OCI-LY7 (cell line): ENCODE results near the gene TRH. TPM values are rescaled to one million over a fixed set of nuclear protein-coding genes. Genes with fewer than 3 reads are reported as not detected.

Experiments used
- BruUV-seq: library from RNA; stranded (reverse); fragments of 400-500 nt; replicated peaks from 2 replicates; lab custom pipeline; 2021; lab: Mats Ljungman, UMichigan
- CTCF ChIA-PET: fragments of 300-600 bp; sonication (Branson Sonifier 250); formaldehyde crosslinking; loops from one replicate; lab custom pipeline; 2022; ENCODE audit warnings: antibody characterized with exemption; ENCODE audit not compliant: unreplicated experiment; lab: Charles Lee
- POLR2A ChIA-PET: fragments of 300-600 bp; sonication (Branson Sonifier 250); formaldehyde crosslinking; loops from one replicate; lab custom pipeline; 2022; ENCODE audit warnings: antibody characterized with exemption; lab: Charles Lee
- DNase-seq: peaks from one replicate; pipeline ENCODE4 v3.0.0-alpha.2; 2015; ENCODE audit warnings: low spot score
- H2AFZ ChIP-seq: fragments of 200-600 bp; sonication (generic), shearing (Covaris generic); 2 replicates; pipeline ENCODE4 v1.6.1; 2014; ENCODE audit warnings: mild to moderate bottlenecking, antibody characterized with exemption, low read length, moderate library complexity
- H3K27ac ChIP-seq: fragments of 200-600 bp; sonication (generic); 2 replicates; pipeline ENCODE4 v1.5.1; 2014; ENCODE audit warnings: mixed run types, low read depth, mild to moderate bottlenecking, moderate library complexity, low read length, inconsistent platforms; ENCODE audit not compliant: poor library complexity, severe bottlenecking
- H3K36me3 ChIP-seq: fragments of 200-600 bp; sonication (generic); 2 replicates; pipeline ENCODE4 v1.6.1; 2014; ENCODE audit warnings: mild to moderate bottlenecking, antibody characterized with exemption, low read length, moderate library complexity, mixed read lengths; ENCODE audit not compliant: insufficient read depth
- H3K4me1 ChIP-seq: fragments of 200-600 bp; sonication (generic); 2 replicates; pipeline ENCODE4 v1.5.1; 2014; ENCODE audit warnings: mild to moderate bottlenecking, low read length; ENCODE audit not compliant: insufficient read depth, poor library complexity, severe bottlenecking
- H3K4me2 ChIP-seq: fragments of 200-600 bp; sonication (generic); 2 replicates; pipeline ENCODE4 v1.6.1; 2014; ENCODE audit warnings: mild to moderate bottlenecking, low read length
- H3K4me3 ChIP-seq: fragments of 200-600 bp; sonication (generic); 2 replicates; pipeline ENCODE4 v1.5.1; 2014; ENCODE audit warnings: mild to moderate bottlenecking, low read depth, low read length; ENCODE audit not compliant: poor library complexity, severe bottlenecking
- H3K79me2 ChIP-seq: fragments of 200-600 bp; sonication (generic); 2 replicates; pipeline ENCODE4 v1.6.1; 2016; ENCODE audit warnings: low read depth, mild to moderate bottlenecking, low read length, moderate library complexity, mixed read lengths; ENCODE audit not compliant: insufficient read depth
- H3K9me2 ChIP-seq: fragments of 200-600 bp; sonication (generic); 2 replicates; pipeline ENCODE4 v1.6.1; 2016; ENCODE audit warnings: mild to moderate bottlenecking, low read length, mixed read lengths; ENCODE audit not compliant: insufficient read depth
- H3K9me3 ChIP-seq: fragments of 200-600 bp; sonication (generic); 2 replicates; pipeline ENCODE4 v1.6.1; 2014; ENCODE audit warnings: mild to moderate bottlenecking, mixed run types, low read length, mixed read lengths
- H4K20me1 ChIP-seq: fragments of 200-600 bp; sonication (generic); 2 replicates; pipeline ENCODE4 v1.6.1; 2014; ENCODE audit warnings: mild to moderate bottlenecking, antibody characterized with exemption, low read length, moderate library complexity, mixed read lengths; ENCODE audit not compliant: insufficient read depth
- EZH2phosphoT487 ChIP-seq: fragments of 200-600 bp; sonication (generic); IDR thresholded peaks from 2 replicates; pipeline ENCODE4 v1.6.1; 2018; ENCODE audit warnings: low read depth, borderline replicate concordance, mild to moderate bottlenecking, mixed run types, antibody characterized with exemption, low read length, moderate library complexity, mixed read lengths
- intact Hi-C: fragments of 100-400 bp; cut with micrococcal nuclease; formaldehyde crosslinking; loops from one replicate; pipeline ENCODE4 v1.10.0; 2022; ENCODE audit not compliant: unreplicated experiment
- total RNA-seq, 2 experiments: library from RNA; depleted of rRNA in 1 of 2; stranded (reverse); fragments of >200 nt in 1 of 2; shearing (Covaris generic) in 1 of 2; gene quantifications; 2 replicates each; pipeline ENCODE4 v1.2.3, GENCODE V29; 2014 to 2022
- TF ChIP-seq, protein P1 (sequence below): fragments of 200-600 bp; sonication (generic); conservative IDR thresholded peaks from 2 replicates; pipeline ENCODE4 v1.5.1; 2014; ENCODE audit warnings: mild to moderate bottlenecking, antibody characterized with exemption, low read length, moderate library complexity, mixed read lengths

TRH gene
- total RNA-seq, 2 experiments from 2014 or later = not detected

DNA sequence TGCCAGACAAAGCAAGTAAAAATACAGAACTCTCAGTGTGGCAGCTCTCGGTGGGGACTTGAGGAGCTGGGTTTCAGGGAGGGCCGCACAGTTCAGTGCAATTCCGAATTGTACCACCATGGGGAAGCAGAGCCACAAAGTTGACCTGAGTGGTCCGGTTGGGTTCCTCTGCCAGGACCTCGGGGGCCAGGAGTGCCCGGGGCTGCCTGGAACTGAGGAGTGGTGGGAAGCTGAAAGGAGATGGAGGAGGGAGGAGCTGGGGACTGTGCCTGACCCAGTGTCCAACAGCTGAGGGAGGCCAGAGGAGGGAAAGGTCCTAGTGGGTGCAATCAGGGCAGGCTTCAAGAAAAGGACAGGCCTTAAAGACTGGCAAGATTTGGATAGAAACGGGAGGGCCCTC lies 32.2 kb upstream of the TRH start:
- Histone ChIP-seq H3K4me1 (no peaks in the 10 kb centered on the region), H3K9me3 (no peaks in the 10 kb centered on the region), H3K4me2 (no peak overlapping the region), H3K36me3 (no peaks in the 10 kb centered on the region), H3K79me2 (no peaks in the 10 kb centered on the region), H4K20me1 (no peaks in the 10 kb centered on the region), H2AFZ (no peak overlapping the region), H3K4me3 (no peak overlapping the region), H3K9me2 (no peaks in the 10 kb centered on the region), H3K27ac (no peak overlapping the region)
- peak; percentile 68 for DNase-seq
- POLR2A ChIA-PET = interaction anchor here (0.6 to 1.0 kb wide), 5 partner anchors 12 to 383 kb away, joined by 3 read pairs; no protein-coding TSS in a partner anchor
- CTCF ChIA-PET = interaction anchor here (0.7 to 1.6 kb wide), 3 partner anchors 155 to 251 kb away, joined by 3 to 4 read pairs (median 3); no protein-coding TSS in a partner anchor
- intact Hi-C loops = loop anchor here (1.0 kb wide), 2 partner anchors 61 to 156 kb away; no protein-coding TSS in a partner anchor
- TF ChIP-seq EZH2phosphoT487 = no peak
- TF ChIP-seq, protein P1, sequence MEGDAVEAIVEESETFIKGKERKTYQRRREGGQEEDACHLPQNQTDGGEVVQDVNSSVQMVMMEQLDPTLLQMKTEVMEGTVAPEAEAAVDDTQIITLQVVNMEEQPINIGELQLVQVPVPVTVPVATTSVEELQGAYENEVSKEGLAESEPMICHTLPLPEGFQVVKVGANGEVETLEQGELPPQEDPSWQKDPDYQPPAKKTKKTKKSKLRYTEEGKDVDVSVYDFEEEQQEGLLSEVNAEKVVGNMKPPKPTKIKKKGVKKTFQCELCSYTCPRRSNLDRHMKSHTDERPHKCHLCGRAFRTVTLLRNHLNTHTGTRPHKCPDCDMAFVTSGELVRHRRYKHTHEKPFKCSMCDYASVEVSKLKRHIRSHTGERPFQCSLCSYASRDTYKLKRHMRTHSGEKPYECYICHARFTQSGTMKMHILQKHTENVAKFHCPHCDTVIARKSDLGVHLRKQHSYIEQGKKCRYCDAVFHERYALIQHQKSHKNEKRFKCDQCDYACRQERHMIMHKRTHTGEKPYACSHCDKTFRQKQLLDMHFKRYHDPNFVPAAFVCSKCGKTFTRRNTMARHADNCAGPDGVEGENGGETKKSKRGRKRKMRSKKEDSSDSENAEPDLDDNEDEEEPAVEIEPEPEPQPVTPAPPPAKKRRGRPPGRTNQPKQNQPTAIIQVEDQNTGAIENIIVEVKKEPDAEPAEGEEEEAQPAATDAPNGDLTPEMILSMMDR = peak; percentile 84
- no TSS peak for BruUV-seq

DNA sequence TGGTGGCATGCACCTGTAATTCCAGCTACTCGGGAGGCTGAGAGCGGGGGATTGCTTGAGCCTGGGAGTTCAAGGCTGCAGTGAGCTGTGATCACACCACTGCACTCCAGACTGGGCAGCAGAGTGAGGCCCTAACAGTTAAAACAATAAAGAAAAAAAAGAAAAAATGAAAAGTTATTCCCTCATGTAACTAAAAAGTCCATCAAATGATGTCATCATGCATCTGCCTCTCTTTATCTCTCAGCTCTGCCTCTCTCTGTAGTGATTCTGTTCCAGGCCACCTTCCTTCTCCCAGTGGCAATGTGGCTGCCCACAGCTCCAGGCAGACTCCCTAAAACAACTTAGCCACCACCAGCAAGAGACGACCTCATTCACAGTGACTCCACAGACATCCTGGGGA lies 31.5 kb upstream of the TRH start:
- Histone ChIP-seq H3K9me2 (no peaks in the 10 kb centered on the region), H3K36me3 (no peaks in the 10 kb centered on the region), H4K20me1 (no peaks in the 10 kb centered on the region), H3K9me3 (no peaks in the 10 kb centered on the region), H2AFZ (no peak overlapping the region), H3K4me3 (no peak overlapping the region), H3K27ac (no peak overlapping the region), H3K4me1 (no peaks in the 10 kb centered on the region), H3K79me2 (no peaks in the 10 kb centered on the region), H3K4me2 (no peak overlapping the region)
- CTCF ChIA-PET = interaction anchor here (1.0 to 1.6 kb wide), 2 partner anchors 154 to 155 kb away, joined by 3 to 4 read pairs; no protein-coding TSS in a partner anchor
- intact Hi-C loops = no loop called here
- POLR2A ChIA-PET = interaction anchor here (0.6 to 0.9 kb wide), 3 partner anchors 17 to 384 kb away, joined by 3 read pairs; no protein-coding TSS in a partner anchor
- no peak for DNase-seq
- no TSS peak for BruUV-seq
- TF ChIP-seq, protein P1 = no peak
- no peak for TF ChIP-seq EZH2phosphoT487

DNA sequence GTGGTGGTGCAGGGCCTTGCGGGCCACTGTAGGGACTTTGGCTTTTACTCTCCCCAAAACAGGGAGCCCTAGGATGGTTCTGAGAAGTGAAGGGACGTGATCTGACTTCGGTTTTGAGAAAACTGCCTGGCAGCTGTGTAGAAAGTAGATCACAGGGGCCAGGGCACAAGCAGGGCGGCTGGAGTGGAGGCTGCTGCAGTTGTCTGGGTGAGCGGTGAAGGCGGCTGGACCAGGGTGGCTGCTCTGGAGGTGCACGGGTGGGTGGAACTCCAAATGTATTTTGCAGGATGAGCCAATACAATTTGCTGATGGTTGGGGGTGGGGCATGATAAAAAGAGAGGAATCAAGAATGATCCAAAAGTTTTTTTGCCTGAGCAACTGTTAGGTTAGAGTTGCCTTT lies 29.8 kb upstream of the TRH start:
- ChIA-PET POLR2A (no interaction called here), CTCF (no interaction called here)
- Histone ChIP-seq H3K4me1 (no peaks in the 10 kb centered on the region), H3K36me3 (no peaks in the 10 kb centered on the region), H2AFZ (no peak overlapping the region), H3K4me2 (no peak overlapping the region), H4K20me1 (no peaks in the 10 kb centered on the region), H3K4me3 (no peak overlapping the region), H3K9me3 (no peaks in the 10 kb centered on the region), H3K79me2 (no peaks in the 10 kb centered on the region), H3K9me2 (no peaks in the 10 kb centered on the region), H3K27ac (no peak overlapping the region)
- intact Hi-C loops = no loop called here
- no peak for DNase-seq
- TF ChIP-seq EZH2phosphoT487 = no peak
- TF ChIP-seq, protein P1 = no peak
- no TSS peak for BruUV-seq
